ENCODE results near the gene MBLAC1.

- TF ChIP-seq POLR2AphosphoS5 (IDR thresholded peaks at IDR 0.05; ENCODE audit: low read length): no peak
- no peak for TF ChIP-seq CREM (IDR thresholded peaks at IDR 0.05; ENCODE audit: low read depth)
- TF ChIP-seq CHD4 (IDR thresholded peaks at IDR 0.05): no peak
- no peak for TF ChIP-seq BCL11A (IDR thresholded peaks at IDR 0.05; ENCODE audit: low read depth, low read length)
- no peak for TF ChIP-seq FOXK2 (IDR thresholded peaks at IDR 0.05)
Observed at GRCh38 chr7:100142461-100142860, 15.7 kb downstream of the MBLAC1 start.

Measured in GM12878 (cell line).